DOHH2 (cell line): ENCODE measurements around the gene LRRC3C.

ENCODE experiments used
- H3F3A ChIP-seq: fragments of 200-600 bp; sonication (generic), shearing (Covaris generic); 2 replicates; pipeline ENCODE4 v1.6.0; 2016; ENCODE audit warnings: antibody characterized with exemption, mild to moderate bottlenecking; ENCODE audit not compliant: control insufficient read depth, insufficient read depth
- H3K27ac ChIP-seq: fragments of 200-600 bp; sonication (generic); 2 replicates; pipeline ENCODE4 v1.5.1; 2014; ENCODE audit warnings: low read depth, mild to moderate bottlenecking, low read length, moderate library complexity
- H3K27me3 ChIP-seq: fragments of 200-600 bp; sonication (generic); 2 replicates; pipeline ENCODE4 v1.6.1; 2014; ENCODE audit warnings: mild to moderate bottlenecking, low read length, mixed read lengths; ENCODE audit not compliant: control insufficient read depth
- H3K36me3 ChIP-seq: fragments of 200-600 bp; sonication (generic); 2 replicates; pipeline ENCODE4 v1.6.1; 2014; ENCODE audit warnings: mild to moderate bottlenecking, low read length, moderate library complexity, mixed read lengths; ENCODE audit not compliant: control insufficient read depth
- H3K4me1 ChIP-seq: fragments of 200-600 bp; sonication (generic); 2 replicates; pipeline ENCODE4 v1.6.1; 2014; ENCODE audit warnings: mild to moderate bottlenecking, low read length, mixed read lengths; ENCODE audit not compliant: control insufficient read depth
- H3K4me2 ChIP-seq: fragments of 200-600 bp; sonication (generic); 2 replicates; pipeline ENCODE4 v1.6.0; 2014; ENCODE audit warnings: mild to moderate bottlenecking, low read length, moderate library complexity
- H3K4me3 ChIP-seq: fragments of 200-600 bp; sonication (generic); 2 replicates; pipeline ENCODE4 v1.5.1; 2014; ENCODE audit warnings: mild to moderate bottlenecking, low read length, mixed read lengths
- H3K79me2 ChIP-seq: fragments of 200-600 bp; sonication (generic); 2 replicates; pipeline ENCODE4 v1.6.1; 2014; ENCODE audit warnings: mild to moderate bottlenecking, low read length, mixed read lengths; ENCODE audit not compliant: control insufficient read depth
- H3K9me2 ChIP-seq: fragments of 200-600 bp; sonication (generic); replicated peaks from 2 replicates; pipeline ENCODE4 v1.6.1; 2014; ENCODE audit warnings: mild to moderate bottlenecking, low read length, mixed read lengths; ENCODE audit not compliant: control insufficient read depth
- H3K9me3 ChIP-seq: fragments of 200-600 bp; sonication (generic); 2 replicates; pipeline ENCODE4 v1.6.1; 2014; ENCODE audit warnings: antibody characterized with exemption, low read length, mixed read lengths; ENCODE audit not compliant: control insufficient read depth, insufficient read depth
- H4K20me1 ChIP-seq: fragments of 200-600 bp; sonication (generic); 2 replicates; pipeline ENCODE4 v1.6.0; 2014; ENCODE audit warnings: low read depth, mild to moderate bottlenecking, antibody characterized with exemption, low read length, moderate library complexity; ENCODE audit not compliant: control insufficient read depth, insufficient read depth
- CTCF ChIP-seq: fragments of 200-600 bp; sonication (generic); IDR thresholded peaks from one replicate; pipeline ENCODE4 v1.5.1; 2014; ENCODE audit warnings: antibody characterized with exemption, mild to moderate bottlenecking, low read depth, low read length; ENCODE audit not compliant: poor library complexity, severe bottlenecking
- EZH2phosphoT487 ChIP-seq: fragments of 200-600 bp; sonication (generic); IDR thresholded peaks from 2 replicates; pipeline ENCODE4 v1.6.1; 2017; ENCODE audit warnings: borderline replicate concordance, mild to moderate bottlenecking, antibody characterized with exemption, low read length, moderate library complexity, mixed read lengths

LRRC3C gene

GRCh38 chr17:39935909-39936308 is 8.4 kb downstream of the LRRC3C start:
- no peaks in the 10 kb centered on the region for H3K9me2 ChIP-seq
- H3F3A ChIP-seq, result no peaks in the 10 kb centered on the region
- no peaks in the 10 kb centered on the region for H3K79me2 ChIP-seq
- H3K4me2 ChIP-seq, result no peak overlapping the region
- H3K9me3 ChIP-seq, result no peaks in the 10 kb centered on the region
- no peaks in the 10 kb centered on the region for H3K27me3 ChIP-seq
- H3K4me1 ChIP-seq, result peaks cover 13% of the 10 kb centered on the region
- no peaks in the 10 kb centered on the region for H3K36me3 ChIP-seq
- no peaks in the 10 kb centered on the region for H4K20me1 ChIP-seq
- TF ChIP-seq CTCF (no peak), EZH2phosphoT487 (no peak)
- no peak overlapping the region for H3K4me3 ChIP-seq
- no peak overlapping the region for H3K27ac ChIP-seq

- Histone ChIP-seq H3K4me1 (peaks cover 13% of the 10 kb centered on the region), H3K4me2 (no peak overlapping the region)
Measured at GRCh38 chr17:39937447-39937846, 9.9 kb downstream of the LRRC3C start.

GRCh38 chr17:39938140-39938869 is 10.8 kb downstream of the LRRC3C start:
- H3K4me3 ChIP-seq, result no peak overlapping the region
- H3K9me3 ChIP-seq, result no peaks in the 10 kb centered on the region
- peaks cover 13% of the 10 kb centered on the region for H3K4me1 ChIP-seq
- H3K9me2 ChIP-seq, result no peaks in the 10 kb centered on the region
- H3K27ac ChIP-seq, result no peak overlapping the region
- H3K36me3 ChIP-seq, result no peaks in the 10 kb centered on the region
- TF ChIP-seq CTCF, result no peak
- no peak for TF ChIP-seq EZH2phosphoT487
- no peaks in the 10 kb centered on the region for H3K27me3 ChIP-seq
- H3F3A ChIP-seq, result no peaks in the 10 kb centered on the region
- H3K4me2 ChIP-seq, result no peak overlapping the region
- no peaks in the 10 kb centered on the region for H4K20me1 ChIP-seq
- H3K79me2 ChIP-seq, result no peaks in the 10 kb centered on the region

More at GRCh38 chr17:39937447-39937846, 9.9 kb downstream of the LRRC3C start:
- Histone ChIP-seq H3K27me3 (no peaks in the 10 kb centered on the region), H3K9me3 (no peaks in the 10 kb centered on the region), H3K9me2 (no peaks in the 10 kb centered on the region), H3K79me2 (no peaks in the 10 kb centered on the region), H4K20me1 (no peaks in the 10 kb centered on the region), H3K36me3 (no peaks in the 10 kb centered on the region), H3K27ac (no peak overlapping the region), H3F3A (no peaks in the 10 kb centered on the region), H3K4me3 (no peak overlapping the region)
- TF ChIP-seq CTCF (no peak), EZH2phosphoT487 (no peak)
